ENCODE measurements around the gene CNOT10.

The CNOT10 gene

DNA sequence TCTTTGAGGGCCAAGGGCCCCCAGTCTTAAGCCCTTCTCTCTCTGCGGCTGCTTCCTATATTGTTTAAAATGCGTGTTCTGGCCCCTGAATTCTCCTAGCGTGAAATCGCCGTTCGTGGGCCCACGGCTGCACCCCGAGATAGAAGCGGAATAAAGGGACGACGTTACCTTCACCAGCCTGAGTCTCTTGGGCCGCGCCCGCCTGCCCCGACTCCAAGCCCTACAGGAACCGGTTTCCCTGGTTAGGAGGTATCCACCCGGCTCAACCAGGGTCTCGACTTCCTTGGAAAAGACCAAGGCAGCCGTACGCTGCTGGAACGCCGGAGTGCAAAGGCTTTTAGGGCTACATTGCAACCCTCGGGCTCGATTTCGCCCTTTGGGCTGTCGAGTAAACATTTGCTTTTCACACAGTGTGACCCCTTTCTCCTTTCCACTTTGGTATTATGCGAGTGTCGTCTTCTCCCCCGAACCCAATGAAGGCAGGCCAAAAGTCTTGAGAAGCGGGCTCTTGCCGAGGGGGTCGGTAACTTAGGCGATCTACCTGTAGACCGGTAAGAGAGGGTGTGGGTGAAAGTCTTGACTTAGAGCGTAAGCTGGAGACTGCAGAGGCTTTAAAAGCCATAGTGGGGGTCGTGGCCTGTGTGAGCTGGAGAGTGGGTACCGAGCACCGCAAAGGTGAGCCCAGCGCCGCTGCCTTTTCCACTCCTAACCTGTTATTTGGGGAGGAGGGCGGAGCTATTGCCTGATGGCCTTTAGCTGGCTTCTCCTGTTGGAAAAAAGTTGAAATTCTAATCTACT, 134.8 kb downstream of the CNOT10 start:
- DNase-seq, result no peak

DNA sequence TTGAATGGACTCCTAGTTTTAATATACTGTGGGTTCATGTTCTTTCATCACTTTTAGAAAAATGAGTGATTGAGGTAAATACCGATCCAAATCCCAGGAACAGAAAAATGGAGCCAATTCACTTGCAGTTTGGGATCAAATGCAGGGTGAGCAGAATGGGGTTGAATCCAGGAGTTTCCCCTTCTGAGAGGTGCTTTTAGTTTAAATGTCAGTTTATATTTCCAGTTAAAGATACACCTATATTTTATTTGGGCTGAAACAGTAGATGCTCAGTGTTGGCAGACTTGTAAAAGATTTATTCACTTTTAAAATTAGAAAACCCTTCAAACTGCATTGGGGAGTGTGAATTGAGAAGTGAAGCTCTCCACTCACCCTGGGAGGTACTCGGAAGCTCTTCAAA, 135.4 kb downstream of the CNOT10 start:
- no peak for DNase-seq

DNA sequence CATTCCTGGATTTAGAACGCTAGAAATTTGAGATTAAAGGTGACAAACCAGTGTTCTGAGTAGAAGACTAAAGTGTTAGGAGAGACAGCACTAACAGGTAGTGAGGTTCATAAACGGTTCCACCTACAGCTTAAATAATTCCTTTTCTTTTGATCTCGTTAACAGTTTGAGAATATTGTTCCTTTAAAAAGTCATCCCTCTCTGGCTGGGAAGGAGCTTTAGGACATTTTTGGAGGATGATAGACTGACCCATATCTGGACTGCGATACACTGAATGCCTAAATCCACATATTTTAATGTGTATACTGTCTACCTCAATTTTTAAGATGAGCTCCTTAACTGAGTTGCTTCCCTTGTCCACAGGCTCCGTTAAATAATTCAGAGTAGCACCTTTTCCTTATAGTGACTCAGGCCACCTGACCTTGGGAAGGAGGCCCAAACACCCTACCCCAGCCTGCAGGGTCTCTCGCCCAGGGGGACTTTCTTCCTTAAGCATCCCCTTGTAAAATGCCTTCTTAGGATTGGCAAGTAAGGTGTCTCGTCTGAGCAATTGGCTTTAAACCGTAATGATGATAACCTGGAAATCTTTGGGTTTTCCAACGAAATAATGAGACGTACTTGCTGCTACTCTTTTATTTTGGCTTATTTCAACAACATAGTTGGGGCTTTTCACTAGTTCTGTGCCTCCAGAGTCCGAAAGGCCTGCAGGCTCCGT, 136.1 kb downstream of the CNOT10 start:
- no peak for DNase-seq

DNA sequence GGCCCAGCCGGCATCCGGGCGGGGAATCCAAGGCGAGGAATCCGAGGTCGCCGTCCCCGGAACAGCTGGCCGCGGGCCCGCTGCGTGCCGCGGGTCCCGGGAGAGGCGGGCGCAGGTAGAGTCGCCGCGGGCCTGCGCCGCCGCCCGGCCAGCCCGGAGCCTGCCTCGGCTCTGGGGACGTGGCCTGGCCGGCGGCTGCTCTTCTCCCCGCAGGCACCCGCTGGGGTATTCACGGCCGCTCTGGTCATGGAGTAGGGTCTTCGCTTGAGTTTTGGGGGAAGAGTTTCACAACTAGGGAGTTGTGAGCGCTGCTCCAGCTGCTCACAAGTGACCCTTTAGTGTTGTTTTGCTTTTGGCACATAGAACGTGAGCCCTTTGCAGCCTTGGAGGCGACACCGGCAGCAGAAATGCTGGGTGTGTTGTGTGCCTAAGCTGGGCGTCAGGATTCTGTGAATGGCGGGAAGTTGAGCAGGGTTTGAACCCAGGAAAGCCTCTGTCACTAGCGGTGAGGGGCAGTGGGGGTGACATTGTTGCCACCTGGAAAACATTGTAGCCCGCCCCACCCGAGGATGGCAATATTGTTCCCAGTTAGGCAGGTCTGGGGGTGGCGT, 136.8 kb downstream of the CNOT10 start:
- DNase-seq, result no peak

DNA sequence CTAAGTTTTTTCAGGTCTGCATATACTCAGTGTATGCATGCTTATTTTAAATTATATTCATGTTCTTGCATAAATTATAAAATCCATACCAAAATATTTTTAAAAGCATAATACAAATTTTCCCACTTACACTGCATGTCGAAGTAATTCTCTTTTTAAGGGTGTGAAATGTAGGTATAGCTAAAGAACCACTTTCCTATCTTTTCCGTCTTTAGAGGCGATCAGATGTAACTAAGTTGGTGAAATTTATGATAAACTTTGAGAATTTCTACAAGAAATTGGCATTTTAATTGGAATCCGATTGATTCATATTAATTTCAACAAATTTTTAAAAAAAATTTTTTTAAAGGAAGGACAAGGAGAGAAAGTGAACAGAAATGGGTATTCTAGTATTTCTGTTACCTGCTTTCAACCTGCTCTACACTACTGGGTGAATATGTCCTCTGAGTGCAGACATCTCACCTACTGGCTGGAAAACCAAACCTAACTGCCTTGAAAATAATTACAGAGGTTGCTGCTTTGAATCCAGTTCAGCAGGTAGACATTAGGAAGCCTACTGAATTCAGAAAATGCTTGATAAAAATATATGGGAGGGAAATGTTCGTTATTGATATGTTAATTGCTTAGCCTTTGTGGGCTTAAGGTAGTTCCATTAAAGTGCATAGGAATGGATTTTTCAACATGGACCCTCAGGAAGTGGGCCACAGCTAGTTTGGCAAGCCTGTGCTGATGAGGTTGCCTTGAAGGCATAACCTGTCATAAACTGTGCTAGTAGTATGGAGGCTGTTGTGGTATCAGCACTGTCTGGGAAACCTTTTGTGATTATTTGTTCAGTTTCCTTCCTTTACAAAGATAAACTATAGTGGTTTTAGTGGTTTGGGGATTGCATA, 137.9 kb downstream of the CNOT10 start:
- DNase-seq, result no peak

All from activated CD4-positive, alpha-beta T cell treated with anti-CD3 and anti-CD28 coated beads, Interleukin-10, Interleukin-2, amounts not matched to agents 100 ng/mL and 50 ng/mL, durations not matched to agents 16 hours and 8 hours (primary cell).